HG02571 (cell line): Measurements from ENCODE around the gene PCDH19.
"Not testable (repeated sequence)": the region's sequence is repeated elsewhere in the genome, so short reads cannot be mapped to it uniquely, and the experiment has no call there.

Source experiments
- ATAC-seq: cut with Tn5 transposase; IDR thresholded peaks from one replicate; pipeline ENCODE4 v1.9.1; 2021; ENCODE audit warnings: mild to moderate bottlenecking, moderate library complexity; ENCODE audit not compliant: unreplicated experiment

Gene PCDH19, protein sequence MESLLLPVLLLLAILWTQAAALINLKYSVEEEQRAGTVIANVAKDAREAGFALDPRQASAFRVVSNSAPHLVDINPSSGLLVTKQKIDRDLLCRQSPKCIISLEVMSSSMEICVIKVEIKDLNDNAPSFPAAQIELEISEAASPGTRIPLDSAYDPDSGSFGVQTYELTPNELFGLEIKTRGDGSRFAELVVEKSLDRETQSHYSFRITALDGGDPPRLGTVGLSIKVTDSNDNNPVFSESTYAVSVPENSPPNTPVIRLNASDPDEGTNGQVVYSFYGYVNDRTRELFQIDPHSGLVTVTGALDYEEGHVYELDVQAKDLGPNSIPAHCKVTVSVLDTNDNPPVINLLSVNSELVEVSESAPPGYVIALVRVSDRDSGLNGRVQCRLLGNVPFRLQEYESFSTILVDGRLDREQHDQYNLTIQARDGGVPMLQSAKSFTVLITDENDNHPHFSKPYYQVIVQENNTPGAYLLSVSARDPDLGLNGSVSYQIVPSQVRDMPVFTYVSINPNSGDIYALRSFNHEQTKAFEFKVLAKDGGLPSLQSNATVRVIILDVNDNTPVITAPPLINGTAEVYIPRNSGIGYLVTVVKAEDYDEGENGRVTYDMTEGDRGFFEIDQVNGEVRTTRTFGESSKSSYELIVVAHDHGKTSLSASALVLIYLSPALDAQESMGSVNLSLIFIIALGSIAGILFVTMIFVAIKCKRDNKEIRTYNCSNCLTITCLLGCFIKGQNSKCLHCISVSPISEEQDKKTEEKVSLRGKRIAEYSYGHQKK (N-terminal part only)

DNA sequence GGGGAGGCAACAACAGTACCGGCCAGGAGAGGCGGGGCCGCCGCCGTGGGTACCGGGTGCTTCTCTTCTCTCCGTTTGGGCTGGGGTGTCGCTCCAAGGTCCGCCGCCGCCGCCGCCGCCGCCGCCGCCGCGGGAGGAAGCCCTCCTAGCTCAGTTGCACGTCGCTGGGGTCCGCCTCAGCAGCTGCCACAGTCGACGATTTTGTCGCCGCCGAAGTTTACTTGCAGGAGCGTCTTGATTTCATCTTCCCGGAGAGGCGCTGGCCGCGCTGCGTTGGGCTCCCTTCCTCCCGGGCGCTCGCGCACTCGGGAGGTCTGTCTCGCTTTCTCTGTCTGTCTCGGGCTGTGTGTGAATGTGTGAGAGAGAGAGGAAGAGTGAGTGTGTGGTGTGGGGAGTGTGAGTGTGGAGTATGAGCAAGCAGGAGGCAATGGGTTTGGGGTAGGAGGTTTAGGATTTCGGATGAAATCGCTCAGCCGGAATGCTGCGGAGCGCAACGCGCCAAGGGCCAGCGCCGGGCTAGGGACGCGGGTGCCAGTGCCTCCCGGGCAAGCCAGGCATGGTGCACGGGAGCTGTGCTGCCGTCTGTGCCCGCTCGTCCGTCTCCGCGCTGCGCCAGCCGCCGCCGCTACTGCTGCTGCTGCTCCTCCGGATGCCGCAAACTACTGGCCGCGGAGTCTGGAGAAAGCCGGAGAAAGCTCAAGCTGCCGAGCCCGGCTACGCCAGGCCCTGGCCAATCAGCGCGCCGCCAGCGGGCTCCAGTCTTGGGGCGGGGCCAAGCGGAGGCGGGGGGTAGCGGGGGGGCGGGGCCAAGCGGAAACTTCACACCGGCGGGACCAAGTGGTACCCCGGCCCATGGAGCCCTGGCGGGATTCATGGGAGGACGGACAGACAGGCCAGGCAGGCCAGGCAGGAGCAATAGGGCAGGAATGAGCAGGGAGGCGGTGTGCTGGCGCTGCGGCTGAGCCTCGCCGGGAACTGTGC lies at the start of gene PCDH19:
Gene PCDH19, minus strand, starts transcription at position 664 of the 981 bp plus-strand sequence. CDS start 1,676 bp downstream, outside the sequence.
- no peak for ATAC-seq

DNA sequence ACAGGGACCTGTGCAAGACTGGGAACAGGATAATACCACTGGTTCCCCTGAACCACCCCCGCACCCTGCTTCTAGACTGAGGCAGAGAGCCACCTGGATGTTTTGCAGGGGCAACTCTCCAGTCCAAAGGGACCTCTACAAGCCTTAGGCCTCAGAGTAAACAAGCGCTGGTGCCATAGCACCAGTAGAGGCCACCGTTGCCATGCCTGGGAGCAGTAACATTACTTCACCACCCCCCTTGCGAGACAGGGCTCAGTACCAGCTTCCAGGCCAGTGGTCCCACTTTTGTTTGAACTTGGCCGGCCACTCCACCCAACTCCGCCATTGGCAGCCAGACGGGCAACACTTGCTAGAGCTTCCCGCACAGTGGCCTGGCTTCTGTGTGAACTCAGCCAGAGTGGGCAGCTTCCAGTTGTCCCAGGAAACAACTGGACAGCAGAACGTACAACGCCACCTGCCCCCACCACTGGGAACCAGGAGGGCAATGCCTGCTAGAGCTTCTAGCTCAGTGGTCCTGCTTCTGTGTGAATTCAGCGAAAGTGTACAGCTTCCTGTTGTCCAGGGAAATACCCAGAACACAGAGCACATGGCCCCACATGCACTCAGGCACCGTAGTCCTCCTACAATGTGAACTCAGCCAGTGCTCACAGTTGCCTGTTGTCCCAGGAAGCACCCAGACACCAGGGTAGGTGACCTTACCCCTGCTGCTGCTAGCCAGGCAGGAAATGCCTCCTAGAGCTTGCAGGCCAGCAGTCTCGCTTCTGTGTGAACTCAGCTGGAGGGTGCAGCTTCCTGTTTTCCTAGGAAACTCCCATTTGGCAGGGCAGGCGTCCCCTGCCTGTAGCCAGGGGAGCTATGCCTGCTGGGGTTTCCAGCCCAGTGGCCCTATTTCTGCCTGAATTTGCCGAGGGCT lies 39.9 kb upstream of the PCDH19 start:
- no peak for ATAC-seq

DNA sequence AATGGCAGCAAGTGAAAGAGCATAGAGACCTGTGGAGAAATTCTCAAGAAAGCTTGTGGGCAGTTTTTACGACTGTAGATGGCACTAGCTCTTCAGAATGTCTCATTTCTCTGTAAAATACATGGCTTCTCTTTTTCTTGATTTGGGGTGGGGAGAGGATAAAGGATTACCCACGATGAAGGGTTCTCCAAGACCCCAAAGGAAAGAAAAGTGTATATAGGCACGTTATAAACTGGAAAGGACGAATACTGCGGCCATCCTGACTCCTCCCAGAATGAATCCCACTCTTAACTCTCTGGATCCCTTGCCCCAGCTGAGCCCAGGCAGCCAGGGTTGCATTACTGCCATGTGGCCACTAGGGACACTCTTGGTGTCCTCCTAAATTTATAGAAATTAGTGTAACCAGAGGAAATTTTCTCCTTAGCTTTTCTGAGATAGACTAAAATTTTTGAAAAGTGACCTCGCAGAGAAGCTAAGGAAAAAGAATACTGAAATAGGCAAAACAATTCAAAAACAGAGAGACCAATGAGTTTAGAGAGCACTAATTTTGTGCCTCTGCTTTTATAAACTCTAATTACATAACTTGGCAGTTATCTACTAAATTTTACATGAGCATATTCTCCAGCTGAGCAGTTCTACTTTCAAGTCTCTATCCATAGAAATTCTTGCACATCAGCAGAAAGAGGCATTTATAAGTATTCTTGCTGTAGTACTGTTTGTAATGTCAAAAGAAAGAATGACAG lies 37.8 kb upstream of the PCDH19 start:
- peak; percentile 71 for ATAC-seq

DNA sequence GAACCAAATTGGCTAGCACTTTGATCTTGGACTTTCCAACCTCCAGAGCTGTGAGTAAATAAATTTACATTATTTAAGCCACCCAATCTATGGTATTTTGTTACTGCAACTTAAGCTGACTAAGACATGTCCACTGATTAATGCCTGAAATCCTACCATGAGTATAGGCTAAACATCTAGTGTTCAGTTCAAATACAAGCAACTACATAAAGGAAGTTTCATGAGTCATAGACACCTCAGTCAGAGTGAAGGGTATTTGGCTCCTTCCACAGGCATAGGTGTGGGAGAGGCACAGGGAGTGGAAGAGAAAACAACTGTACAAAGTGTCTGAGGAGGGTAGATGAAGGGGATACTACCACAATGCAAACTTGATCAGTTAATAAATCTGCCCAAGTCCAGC lies 35.5 kb upstream of the PCDH19 start:
- ATAC-seq, result no peak

DNA sequence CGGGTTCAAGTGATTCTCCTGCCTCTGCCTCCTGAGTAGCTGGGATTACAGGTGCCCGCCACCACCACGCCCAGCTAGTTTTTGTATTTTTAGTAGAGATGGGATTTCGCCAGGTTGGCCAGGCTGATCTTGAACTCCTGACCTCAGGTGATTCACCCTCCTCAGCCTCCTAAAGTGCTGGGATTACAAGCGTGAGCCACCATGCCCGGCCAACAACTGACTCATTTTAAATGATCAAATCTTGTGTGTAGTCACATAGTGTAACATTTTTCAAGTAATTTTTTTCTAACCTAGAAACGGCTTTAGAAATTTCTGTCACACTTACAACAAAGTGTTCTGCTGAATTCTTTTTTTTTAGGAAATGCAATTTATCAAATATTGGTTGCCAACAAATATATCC lies 31.2 kb upstream of the PCDH19 start:
- ATAC-seq, result not testable (repeated sequence)

DNA sequence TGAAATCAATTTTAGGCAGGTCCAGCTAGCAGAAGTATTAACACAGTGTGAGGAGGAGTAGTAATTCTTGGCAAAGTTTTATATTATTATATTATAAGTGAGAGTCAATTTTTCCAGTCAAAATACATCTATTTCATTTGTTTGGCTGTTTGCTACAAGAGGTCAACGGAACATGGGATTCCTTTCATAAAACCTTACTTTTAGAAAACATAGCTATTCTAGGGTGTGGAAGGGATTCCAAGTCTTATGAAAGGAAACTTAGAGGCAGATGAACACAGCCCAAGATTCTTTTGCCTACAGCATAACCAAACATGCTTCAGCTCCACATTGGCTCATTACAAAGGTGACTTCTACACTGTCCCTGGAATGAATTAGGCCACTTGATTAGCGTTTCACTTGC lies 29.9 kb upstream of the PCDH19 start:
- ATAC-seq, result no peak

DNA sequence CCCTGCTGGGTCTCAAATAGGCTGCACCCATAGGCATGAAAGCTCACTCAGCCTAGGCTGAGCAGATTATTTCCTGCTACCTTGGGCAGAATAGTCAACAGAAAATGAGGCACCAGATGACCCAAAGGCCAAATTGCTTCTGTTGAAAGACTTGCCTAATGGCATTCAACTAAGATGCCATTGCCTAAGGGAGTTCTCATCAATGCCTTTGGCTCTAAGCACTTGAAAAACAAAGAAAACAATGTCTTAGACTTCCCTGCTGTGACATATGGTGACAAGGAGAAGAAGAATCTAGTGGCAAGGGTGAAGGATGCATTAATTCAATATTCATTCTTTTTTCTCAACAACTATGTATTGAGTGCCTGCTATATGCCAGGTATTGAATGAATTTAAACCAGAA lies 25.7 kb upstream of the PCDH19 start:
- ATAC-seq, result no peak

DNA sequence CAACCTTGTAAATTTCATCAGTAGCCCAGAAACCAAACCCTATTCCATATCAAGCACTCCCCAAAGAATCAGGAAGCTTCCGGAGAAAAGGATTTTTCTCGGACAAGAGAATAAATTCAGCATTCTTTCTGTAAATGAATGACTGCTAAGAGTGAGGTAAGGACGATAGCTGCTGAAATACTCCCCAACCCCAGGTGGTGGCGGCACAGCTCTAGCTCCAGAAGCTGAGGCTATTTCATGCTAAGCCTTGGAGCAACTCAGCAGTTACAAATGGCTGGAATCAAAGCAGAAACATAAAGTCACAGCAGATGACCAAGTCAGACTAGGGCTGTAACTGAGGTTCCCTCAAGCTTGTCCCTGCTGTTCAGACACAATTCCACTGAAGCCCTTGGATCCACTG lies 13.9 kb upstream of the PCDH19 start:
- ATAC-seq, result no peak

DNA sequence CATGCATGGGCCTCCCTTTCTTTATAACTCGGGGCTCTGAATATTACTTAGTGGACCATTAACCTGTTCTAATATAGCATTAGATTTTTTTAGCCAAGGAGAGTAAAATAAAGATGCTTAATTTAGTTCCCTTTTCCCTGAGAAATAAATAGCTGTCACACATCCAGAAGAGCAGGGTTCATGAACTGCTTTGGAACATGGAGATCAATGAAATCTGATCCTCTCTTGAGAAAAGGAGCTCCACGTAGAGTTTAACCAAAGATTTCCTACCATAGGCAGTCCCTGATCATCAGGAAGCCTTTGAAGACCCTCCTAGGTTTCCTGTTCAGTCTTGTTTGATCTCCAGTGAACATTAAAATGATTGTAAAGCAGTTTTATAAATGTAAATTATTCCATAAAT lies 8.5 kb upstream of the PCDH19 start:
- ATAC-seq, result no peak

DNA sequence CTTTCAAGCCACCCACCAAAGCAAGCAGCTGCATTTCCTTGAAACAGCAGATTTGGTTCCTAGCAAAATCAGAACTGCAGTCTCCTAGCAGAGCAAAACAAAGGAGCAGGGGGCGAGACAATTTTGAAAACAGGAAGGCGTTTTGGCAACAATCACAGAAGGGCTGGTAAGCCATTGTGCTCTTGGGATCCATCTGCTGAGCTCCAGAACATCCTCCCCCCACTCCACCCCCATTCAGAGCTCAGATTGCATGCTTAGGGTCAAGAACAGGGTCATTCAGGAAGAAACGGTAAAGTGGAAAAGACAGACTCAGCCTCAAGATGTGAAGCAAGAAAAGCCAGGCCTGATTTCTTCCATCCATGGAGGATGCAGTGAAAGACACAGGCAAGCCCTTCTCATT lies 7.6 kb upstream of the PCDH19 start:
- no peak for ATAC-seq

DNA sequence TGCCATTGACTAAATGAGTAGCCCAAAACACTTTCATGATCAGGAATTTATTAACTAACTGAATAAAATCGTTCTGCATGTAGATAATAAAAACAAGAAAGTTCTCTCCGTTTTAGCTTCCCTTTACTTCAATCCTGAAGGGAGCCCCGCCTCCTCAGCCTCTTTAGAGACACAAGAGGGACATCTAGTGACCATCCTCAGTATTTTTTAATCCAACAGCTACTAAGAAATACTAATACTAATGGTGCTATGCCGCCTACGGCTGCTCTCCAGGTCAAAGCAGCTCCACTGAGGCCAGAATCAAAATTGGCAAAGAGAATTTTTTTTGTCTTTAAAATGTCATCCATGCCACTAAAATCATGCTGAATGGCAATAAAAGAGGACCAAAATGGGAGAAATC lies 3.2 kb upstream of the PCDH19 start:
- no peak for ATAC-seq

DNA sequence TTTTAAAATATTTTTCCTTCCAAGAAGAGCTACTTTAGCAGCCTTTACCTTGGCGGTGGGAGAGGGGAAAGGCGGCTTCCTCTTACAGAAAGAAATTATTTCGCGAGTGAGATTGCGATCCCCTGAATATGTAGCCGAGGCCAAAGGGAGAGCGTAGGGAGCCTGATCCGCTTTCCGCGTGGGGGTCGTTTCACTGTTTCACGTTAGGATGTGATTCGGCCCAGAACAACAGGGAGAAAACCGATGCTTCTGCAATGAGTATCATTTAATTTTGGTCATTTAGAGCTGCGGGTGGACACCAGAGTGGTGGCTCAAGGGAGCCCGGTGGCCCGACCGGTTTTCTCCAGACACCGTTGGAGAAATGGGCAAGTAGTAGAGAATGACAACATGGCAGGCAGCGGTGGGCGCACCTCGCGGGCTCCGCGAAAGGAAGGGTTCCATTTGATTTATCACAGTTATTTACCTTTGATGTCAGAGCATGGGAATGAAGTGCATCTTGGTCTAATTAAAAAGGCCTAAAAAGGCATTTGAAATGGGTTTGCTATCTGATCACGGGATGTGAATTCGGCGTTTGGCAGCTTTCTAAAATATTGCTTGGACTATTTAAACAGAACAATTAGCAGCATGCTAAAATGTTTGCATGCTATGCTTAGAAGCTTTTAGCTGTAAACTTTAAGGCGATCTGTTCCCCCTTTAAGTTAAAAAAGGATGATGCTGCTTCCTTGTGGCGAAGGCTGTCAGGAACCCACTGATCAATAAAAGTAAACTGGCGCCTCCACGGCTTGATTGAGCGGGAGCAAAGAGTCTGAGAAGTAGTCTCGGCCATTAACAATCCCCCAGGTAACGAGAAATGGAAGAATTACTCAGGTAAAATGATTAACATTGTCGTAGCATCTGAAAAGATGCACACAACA lies 2.0 kb upstream of the PCDH19 start:
- no peak for ATAC-seq

DNA sequence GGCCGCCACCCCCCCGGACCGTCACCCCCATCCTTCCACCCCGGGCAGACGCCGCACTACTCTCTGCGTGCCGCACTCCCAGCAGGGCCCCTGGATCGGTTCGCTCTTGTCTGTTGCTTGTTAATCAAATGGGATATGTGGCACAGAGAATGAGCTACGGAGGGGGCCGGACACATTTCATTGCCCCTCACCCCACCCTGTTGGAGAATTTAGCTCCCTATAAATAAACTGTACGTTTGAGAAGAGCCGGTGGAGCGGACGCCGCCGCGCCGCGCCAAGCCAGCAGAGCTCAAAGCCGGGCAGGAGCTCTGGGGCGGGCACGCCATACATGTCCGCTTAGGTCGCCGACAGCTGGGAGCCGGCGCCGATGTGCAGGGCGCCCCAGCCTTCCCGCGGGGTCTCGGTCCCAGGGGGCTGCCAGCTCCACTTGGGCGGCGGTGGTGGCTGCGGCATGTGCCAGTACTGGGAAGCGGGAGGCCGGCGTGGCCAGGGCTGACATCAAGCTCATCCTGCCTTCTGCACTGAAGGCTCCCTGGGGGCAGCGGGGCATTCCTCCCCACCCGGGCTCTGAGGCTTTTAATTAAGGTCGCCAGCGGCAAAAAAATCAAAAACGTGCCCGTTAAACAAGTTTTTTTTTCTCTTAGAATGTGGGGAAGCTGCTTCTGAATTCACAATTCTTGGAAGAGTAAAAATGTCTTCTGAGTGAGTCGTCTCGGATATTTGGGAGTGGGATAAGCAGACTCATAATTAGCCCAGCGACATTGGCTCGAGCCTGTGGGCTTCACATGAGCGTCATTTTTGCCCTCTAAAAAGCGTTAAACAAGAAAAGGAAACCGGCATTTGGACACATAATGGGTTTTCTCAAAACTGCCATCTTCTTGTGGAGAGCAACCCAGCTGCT lies 1.1 kb upstream of the PCDH19 start:
- ATAC-seq, result no peak

DNA sequence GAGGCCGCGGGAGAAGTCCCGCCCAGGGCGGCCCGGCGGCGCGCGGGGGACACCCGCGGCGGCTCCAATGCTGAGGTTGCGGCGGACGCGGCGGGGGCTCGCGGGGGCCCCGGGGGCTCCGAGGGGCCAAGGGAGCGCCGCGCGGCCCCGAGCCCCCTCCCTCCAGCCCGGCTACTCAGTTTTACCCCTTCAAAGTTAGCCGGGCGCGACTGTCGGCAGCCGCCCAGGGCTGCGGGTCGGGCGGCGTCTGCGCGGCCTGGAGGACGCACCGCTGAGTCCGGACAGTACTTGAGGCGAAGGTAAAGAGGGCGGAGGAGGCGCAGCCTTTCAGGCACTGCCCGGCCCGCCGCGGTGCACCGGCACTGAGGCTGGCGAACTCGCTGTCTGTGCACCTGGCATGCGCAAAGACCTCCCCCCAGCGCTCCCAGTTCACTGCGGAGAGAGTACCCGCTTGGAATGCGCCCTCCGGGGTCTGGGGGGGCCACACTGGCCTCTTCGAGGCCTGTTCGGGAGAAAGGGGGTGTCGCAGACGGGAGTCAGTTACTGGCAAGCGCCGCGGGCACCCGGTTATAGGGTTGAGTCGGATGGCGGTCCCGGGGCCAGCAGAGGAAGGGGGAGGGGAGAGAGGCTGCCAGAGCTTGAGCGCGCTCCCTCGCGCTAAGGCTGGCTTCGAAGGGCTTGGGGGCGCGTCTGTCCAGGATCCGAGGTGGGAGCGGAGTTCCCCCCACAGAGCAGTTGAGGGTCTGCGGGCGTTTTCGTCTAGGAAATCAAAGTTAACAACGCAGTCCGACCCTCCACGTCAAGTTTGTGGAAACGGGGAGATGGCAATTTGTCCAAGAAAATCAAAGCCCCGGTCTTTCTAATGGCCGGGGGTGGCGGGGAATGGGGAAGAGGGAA lies 1.1 kb downstream of the PCDH19 start:
- ATAC-seq, result no peak

DNA sequence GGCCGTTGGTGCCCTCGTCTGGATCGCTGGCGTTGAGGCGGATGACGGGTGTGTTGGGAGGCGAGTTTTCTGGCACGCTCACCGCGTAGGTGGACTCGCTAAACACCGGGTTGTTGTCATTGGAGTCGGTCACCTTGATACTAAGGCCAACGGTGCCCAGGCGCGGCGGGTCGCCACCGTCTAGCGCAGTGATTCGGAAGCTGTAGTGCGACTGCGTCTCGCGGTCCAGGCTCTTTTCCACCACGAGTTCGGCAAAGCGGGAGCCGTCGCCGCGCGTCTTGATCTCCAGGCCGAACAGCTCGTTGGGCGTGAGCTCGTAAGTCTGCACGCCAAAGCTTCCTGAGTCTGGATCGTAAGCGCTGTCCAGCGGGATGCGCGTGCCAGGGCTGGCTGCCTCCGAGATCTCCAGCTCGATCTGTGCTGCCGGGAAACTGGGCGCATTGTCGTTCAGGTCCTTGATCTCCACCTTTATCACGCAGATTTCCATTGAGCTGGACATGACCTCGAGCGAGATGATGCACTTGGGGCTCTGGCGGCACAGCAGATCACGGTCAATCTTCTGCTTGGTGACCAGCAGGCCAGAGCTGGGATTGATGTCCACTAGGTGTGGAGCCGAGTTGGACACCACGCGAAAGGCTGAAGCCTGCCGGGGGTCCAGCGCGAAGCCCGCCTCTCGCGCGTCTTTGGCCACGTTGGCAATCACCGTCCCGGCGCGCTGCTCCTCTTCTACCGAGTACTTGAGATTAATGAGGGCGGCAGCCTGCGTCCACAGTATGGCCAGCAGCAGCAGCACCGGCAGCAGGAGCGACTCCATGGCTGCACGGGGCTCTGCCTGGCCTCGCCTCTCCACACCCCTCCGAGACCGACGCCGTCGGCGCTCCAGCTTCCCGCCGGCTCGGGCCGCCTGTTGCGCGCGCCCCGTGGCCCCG lies 2.0 kb downstream of the PCDH19 start:
- ATAC-seq, result no peak
